ENCODE data around the gene KRTAP25-1. TPM values are rescaled to one million over a fixed set of nuclear protein-coding genes. Genes with fewer than 3 reads are reported as not detected.

Gene KRTAP25-1
- total RNA-seq, 1 experiment from 2014 or later, result not detected

DNA sequence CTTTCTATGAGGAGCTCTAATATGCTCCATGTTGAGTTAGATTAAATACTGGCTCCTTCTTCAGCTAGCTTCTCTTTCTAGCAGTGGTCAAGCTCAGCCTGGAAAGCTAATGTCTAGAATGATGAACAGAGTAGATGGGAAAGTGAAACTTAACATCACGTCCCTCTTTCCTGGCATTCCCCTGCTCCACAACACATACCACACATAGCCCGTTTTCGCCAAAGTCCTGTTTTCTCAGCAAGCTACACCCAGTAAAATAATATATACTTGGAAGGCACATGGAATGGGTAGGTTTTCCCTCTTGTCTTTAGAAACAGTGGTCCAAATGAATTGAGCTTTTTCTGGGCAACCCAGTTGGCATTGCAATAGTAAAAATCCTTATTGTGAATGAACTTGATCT lies 44.4 kb upstream of the KRTAP25-1 start:
- Histone ChIP-seq H3K9me3 (ENCODE audit: control insufficient read depth, low read depth, low read length) (no peaks in the 10 kb centered on the region), H3K4me2 (ENCODE audit: insufficient read depth, insufficient read length, low read length) (no peak overlapping the region), H3K79me2 (ENCODE audit: insufficient read depth, low read length) (no peaks in the 10 kb centered on the region; the same call in 1 of the 2 replicates), H3K23me2 (ENCODE audit: insufficient read length, low read depth, low read length, poor library complexity, severe bottlenecking) (no peaks in the 10 kb centered on the region), H3K4ac (ENCODE audit: low read depth, low read length) (no peak overlapping the region), H3K27me3 (ENCODE audit: insufficient read depth, low read length) (no peaks in the 10 kb centered on the region; the same call in 1 of the 2 replicates), H3K4me1 (ENCODE audit: insufficient read depth, low read length) (no peaks in the 10 kb centered on the region), H2BK12ac (ENCODE audit: insufficient read length, low read depth, low read length) (no peak overlapping the region), H4K5ac (ENCODE audit: insufficient read length, low read depth, low read length) (no peak overlapping the region), H2AK5ac (ENCODE audit: insufficient read length, low read length) (no peak overlapping the region), H2BK5ac (ENCODE audit: insufficient read length, low read length) (no peak overlapping the region), H2AFZ (ENCODE audit: low read length) (no peak overlapping the region), H3T11ph (ENCODE audit: low read length) (no peak overlapping the region), H2BK120ac (ENCODE audit: low read depth, low read length, poor library complexity, severe bottlenecking) (no peak overlapping the region), H3K14ac (ENCODE audit: insufficient read depth, low read length) (no peak overlapping the region), H3K23ac (ENCODE audit: insufficient read length, low read depth, low read length) (no peak overlapping the region), H3K9ac (ENCODE audit: extremely low read depth, insufficient read length, low read length) (no peak overlapping the region), H4K91ac (ENCODE audit: insufficient read length, low read depth, low read length) (no peak overlapping the region), H2BK15ac (ENCODE audit: low read depth, low read length) (no peak overlapping the region), H4K20me1 (ENCODE audit: control insufficient read depth, insufficient read depth, insufficient read length) (no peaks in the 10 kb centered on the region), H3K79me1 (ENCODE audit: insufficient read depth, low read depth, low read length, poor library complexity, severe bottlenecking) (no peaks in the 10 kb centered on the region), H3K27ac (ENCODE audit: insufficient read length, low read depth, low read length) (no peak overlapping the region), H2BK20ac (ENCODE audit: low read depth, low read length, poor library complexity, severe bottlenecking) (no peak overlapping the region), H3K18ac (ENCODE audit: insufficient read length, low read depth, low read length) (no peak overlapping the region), H4K8ac (replicated peaks; ENCODE audit: insufficient read length, low read depth, low read length) (no peak overlapping the region), H3K56ac (ENCODE audit: insufficient read length, low read depth, low read length) (no peak overlapping the region)
- Mint-ChIP-seq H3K36me3 (ENCODE audit: insufficient read depth in 1 of 3, low read depth in 3 of 3) (no peaks in the 10 kb centered on the region), H3K4me3 (no peak overlapping the region), H3K9me3 (no peaks in the 10 kb centered on the region), H3K27ac (no peak overlapping the region), H3K27me3 (ENCODE audit: low read depth) (no peaks in the 10 kb centered on the region), H3K4me1 (no peaks in the 10 kb centered on the region)
- no peak for DNase-seq
- no CpG with 5 or more reads among the region's 3 CpGs for WGBS (ENCODE audit: extremely low coverage, insufficient read length, low lambda C conversion rate)
- TF ChIP-seq, protein P1, sequence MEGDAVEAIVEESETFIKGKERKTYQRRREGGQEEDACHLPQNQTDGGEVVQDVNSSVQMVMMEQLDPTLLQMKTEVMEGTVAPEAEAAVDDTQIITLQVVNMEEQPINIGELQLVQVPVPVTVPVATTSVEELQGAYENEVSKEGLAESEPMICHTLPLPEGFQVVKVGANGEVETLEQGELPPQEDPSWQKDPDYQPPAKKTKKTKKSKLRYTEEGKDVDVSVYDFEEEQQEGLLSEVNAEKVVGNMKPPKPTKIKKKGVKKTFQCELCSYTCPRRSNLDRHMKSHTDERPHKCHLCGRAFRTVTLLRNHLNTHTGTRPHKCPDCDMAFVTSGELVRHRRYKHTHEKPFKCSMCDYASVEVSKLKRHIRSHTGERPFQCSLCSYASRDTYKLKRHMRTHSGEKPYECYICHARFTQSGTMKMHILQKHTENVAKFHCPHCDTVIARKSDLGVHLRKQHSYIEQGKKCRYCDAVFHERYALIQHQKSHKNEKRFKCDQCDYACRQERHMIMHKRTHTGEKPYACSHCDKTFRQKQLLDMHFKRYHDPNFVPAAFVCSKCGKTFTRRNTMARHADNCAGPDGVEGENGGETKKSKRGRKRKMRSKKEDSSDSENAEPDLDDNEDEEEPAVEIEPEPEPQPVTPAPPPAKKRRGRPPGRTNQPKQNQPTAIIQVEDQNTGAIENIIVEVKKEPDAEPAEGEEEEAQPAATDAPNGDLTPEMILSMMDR (conservative IDR thresholded peaks at IDR 0.05), result no peak

Data from H9 (cell line).